Measurements from ENCODE around the gene HMX1.

Gene HMX1

GRCh38 chr4:8891646-8892555 lies 20.3 kb upstream of the HMX1 start:
- no peak for DNase-seq

- DNase-seq: no peak
Measured at GRCh38 chr4:8891255-8891645, 19.6 kb upstream of the HMX1 start.

GRCh38 chr4:8888856-8889255 lies 17.2 kb upstream of the HMX1 start:
- no peak for DNase-seq

- no peak for DNase-seq
Measured at GRCh38 chr4:8886612-8887406, 15.2 kb upstream of the HMX1 start.

DNA sequence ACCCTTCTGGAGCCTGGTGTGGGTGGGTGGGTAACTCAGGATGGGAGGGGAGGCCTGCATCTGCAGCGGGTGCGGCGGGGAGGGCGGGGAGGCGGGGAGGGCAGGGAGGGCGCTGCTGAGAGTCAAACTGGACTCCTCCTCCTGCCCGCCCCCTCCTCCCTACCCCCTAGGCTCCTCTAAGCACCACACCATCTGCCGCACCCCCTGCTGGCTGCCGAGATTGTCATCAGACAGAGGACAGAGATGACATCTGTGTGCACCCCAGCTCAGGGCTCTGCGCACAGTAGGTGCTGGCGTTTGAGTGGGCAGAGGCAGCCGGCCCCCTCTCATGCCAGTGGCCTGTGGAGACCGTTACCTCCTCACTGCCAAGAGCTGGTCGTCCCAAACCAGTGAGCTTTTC lies 10.6 kb upstream of the HMX1 start:
- no peak for DNase-seq

- DNase-seq: no peak
Measured at GRCh38 chr4:8880851-8881250, 9.2 kb upstream of the HMX1 start.

DNA sequence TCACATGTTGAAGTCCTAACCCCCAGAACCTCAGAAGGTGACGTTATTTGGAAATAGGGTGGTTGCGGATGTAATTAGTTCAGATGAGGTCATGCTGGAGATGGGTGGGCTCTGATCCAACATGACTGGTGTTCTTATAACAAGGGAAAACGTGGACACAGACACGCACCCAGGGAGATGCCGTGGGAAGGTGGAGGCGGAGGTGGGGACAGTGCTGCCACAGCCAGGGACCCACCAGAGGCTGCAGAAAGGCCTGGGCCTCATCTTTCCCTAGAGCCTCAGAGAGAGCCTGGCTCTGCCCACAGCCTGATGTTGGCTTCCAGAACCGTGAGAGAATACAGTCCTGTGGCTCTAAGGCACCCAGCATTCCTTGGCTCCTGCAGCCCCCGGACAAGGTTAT lies 7.9 kb upstream of the HMX1 start:
- no peak for DNase-seq

DNA sequence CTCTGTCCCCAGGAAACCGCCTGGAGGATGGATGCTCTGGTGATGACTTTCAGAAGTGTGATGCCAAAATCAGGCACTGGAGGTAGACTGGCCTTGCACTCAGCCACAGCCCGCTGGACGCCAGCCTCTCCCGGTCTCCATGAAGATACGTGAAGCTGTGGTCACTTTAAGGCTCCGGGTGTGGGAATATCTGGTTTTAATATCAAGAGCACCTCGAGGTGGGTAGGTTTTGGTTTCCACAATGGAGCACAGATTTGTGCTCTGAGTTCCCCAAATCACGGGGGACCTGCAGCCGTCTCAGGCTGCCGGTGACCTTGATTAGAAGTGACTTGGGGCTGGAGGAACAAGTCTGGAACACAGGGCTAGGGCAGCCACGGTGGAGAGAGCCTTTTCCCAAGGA lies 6.8 kb upstream of the HMX1 start:
- DNase-seq: no peak

DNA sequence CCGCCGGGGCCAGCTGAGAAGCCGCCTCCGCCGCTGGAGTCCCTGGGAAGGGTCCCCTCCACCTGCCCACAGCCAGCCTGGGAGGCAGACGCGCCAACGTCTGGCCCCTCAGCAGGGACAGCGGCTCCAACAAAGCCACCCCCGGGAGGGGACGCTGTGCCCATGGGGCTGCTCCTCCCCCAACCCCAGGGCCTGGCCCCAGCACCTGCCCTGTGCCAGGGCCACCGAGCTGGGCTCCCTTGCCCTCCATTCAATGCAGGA lies 6.1 kb upstream of the HMX1 start:
- DNase-seq: no peak

GRCh38 chr4:8876982-8877779 lies 5.5 kb upstream of the HMX1 start:
- no peak for DNase-seq

DNA sequence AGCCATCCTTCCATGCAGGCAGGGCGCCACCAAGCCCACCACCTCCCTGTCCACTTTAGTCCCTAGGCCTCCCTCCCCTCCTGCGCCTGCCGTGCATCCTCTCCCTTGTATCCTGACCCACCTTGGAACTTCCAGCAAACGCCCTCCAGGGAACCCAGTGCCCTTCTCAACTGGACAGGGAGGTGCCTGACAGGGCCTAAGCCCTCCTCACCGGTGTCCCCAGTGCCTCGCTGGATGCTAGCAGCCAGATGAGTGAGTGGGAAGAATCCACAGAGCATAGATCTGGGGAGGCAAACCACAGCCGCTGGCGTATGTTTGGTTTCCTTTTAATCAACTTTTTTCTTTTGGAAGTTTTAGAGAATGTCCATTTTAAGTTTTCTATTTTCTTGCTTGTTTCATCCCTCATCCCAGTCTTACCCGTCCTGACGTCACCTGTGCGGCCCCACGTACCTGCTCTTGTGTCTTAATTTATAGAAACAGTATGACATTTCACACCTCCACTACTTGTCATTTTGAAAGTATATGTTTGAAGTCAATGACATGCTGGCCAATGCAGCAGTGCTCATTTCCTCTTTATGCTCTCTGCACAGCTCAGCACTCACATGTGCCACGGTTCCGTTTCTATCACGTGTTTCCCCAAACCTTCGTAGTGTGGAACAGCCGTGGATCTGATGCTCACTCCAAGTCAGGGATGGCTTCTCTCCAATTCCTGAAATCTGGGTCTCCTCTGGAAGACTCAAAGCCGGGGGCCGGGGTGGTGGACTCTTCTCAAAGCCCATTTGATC lies 3.4 kb upstream of the HMX1 start:
- DNase-seq: no peak

DNA sequence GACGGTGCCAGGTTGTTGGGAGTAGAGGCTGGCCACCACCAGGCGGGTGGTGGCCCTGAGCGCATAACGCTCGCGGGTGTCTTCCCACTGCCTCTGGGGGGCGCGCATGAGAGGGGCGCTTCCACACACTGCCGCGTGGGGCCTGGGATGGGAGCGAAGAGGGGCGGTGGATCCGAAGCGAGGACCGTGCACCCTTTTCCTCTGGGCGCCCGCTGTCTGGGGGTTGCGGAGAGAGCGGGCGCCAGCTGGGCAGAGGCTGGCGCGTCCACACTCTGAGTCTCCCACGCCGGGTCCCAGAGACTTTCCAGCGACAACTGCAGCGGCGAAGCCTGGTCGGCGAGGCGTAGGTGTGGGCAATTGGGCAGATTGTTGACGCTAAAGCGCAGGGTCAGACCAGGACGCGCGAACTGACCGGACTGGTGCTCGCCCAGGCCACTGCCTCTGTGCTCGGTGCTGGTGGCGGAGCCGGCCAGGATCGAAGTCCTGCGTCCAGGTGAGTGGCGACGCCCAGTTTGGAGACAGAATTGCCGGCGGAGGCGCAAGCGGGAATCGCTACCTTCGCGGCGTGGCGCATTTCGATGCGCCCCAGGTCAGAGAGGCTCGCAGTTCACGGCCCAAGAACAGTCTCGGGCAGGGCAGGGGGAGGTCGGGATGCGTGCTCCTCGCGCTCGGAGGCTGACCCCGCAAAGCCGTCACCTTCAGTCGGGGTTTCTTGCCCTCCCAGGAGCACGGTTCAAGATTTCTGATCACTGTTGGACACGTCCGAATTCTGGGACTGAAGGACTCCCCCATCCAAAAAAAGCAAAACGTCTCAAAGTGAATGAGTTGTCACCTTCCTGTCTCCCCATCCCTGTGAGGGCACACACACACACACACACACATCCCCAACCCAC lies 2.6 kb upstream of the HMX1 start:
- no peak for DNase-seq

DNA sequence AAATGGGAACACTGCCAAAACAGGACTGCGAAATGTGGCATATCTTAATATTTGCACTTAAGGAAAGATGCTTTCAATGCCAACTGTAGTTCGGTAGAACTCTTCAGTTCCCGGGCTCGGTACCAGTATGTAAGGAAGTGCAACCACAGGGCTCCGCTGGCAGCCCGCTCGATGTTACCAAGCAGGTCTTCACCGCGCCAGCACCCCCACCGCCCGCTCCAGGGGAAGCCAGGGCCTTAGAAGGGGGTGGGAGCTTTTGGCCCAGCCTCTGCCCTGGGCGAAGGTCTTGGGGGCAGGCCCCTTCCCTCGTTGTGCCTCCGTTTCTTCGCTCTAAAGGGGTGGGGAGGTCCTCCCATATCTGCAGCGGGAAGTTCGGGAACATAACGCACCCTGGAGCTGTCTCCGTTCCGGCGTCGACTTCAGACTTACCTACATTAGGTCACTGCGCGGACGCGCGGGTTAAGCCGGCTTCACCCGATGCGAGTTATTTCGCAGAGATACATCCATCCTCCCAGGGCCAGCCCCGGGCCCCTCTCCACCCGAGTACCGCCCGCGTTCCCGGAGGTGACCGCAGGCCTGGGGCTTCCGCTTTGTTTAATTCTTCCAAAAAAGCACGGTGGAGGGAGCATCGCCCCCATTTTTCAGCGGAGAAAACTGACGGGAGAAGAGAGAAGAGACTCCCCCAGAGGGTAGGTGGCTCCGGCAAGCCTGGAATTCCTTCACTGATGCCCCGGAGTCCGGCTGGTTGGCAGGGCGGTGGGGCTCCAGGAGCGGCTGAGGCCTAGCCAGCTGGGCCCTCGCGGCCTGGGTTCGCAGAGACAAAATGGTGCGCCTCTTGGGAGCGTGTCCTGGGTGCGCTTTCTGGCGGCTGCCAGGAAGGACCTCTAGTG lies 1.0 kb upstream of the HMX1 start:
- no peak for DNase-seq

- DNase-seq: no peak
Measured at GRCh38 chr4:8870647-8871416, 807 bp downstream of the HMX1 start.

DNA sequence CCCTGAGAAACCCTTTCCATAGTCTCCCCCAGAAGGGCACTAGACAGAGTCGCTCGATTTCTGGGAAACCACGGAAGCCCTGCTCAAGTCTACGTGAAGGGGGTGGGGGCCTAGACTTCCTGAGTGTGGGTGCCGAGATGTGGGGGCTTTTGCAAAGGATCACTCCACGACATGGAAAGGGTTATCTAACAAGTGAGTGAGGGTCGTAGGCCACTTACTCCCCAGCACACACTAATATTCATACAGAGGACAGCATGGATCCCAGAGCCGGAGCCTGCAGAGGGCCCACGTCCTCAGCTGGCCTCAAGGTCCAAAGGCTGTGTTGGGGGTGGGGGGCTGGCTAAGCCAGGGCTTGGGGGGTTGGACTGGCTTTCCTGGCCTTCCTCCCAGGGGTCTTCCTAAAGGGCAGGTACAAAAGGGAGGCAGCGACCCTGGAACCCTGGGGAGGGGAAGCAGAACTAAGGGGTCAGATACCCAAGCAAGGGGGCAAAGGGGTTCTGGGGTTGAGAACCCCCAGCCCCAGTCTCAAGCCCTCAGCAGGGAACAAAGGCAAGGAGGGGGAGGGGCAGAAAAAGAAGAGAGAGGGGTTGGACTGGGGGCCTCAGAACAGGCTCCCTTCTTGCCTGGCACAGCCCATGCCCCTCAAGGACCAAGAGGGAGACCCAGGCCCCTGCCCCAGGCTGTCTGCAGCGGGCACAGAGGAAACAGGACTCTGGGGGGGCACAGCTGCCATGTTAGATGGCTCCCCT lies 1.6 kb downstream of the HMX1 start:
- DNase-seq: no peak

- no peak for DNase-seq
Measured at GRCh38 chr4:8869002-8869897, 2.4 kb downstream of the HMX1 start.

GRCh38 chr4:8868321-8869001 lies 3.2 kb downstream of the HMX1 start:
- DNase-seq: no peak
